GM21381 (cell line): ENCODE measurements around the gene OR52M1.
"Not testable (repeated sequence)": the region's sequence is repeated elsewhere in the genome, so short reads cannot be mapped to it uniquely, and the experiment has no call there.

Source experiments
- ATAC-seq: cut with Tn5 transposase; IDR thresholded peaks from one replicate; pipeline ENCODE4 v1.9.1; 2021; ENCODE audit warnings: mild to moderate bottlenecking, moderate library complexity; ENCODE audit not compliant: unreplicated experiment

Gene OR52M1

GRCh38 chr11:4544891-4545290 is at the start of gene OR52M1:
Gene OR52M1 (plus strand): TSS chr11:4545191. CDS start chr11:4545191, 0 bp downstream.
- ATAC-seq = no peak

GRCh38 chr11:4495487-4495886 is 49.5 kb upstream of the OR52M1 start:
- no peak for ATAC-seq

- ATAC-seq = no peak
Observed at GRCh38 chr11:4495986-4496385, 49.0 kb upstream of the OR52M1 start.

GRCh38 chr11:4496557-4497248 is 48.3 kb upstream of the OR52M1 start:
- ATAC-seq = no peak

GRCh38 chr11:4508886-4509285 is 36.1 kb upstream of the OR52M1 start:
- ATAC-seq = no peak

- no peak for ATAC-seq
Observed at GRCh38 chr11:4511282-4512245, 33.4 kb upstream of the OR52M1 start.

GRCh38 chr11:4514196-4514595 is 30.8 kb upstream of the OR52M1 start:
- no peak for ATAC-seq

- ATAC-seq = no peak
Observed at GRCh38 chr11:4522339-4522738, 22.7 kb upstream of the OR52M1 start.

GRCh38 chr11:4522752-4523151 is 22.2 kb upstream of the OR52M1 start:
- no peak for ATAC-seq

- ATAC-seq = no peak
Observed at GRCh38 chr11:4523666-4524065, 21.3 kb upstream of the OR52M1 start.

- no peak for ATAC-seq
Observed at GRCh38 chr11:4527926-4528325, 17.1 kb upstream of the OR52M1 start.

- not testable (repeated sequence) for ATAC-seq
Observed at GRCh38 chr11:4531686-4532085, 13.3 kb upstream of the OR52M1 start.

- peak; percentile 70 for ATAC-seq
Observed at GRCh38 chr11:4539603-4540219, 5.3 kb upstream of the OR52M1 start.

- no peak for ATAC-seq
Observed at GRCh38 chr11:4541071-4541470, 3.9 kb upstream of the OR52M1 start.

- ATAC-seq = no peak
Observed at GRCh38 chr11:4543561-4543960, 1.4 kb upstream of the OR52M1 start.

- no peak for ATAC-seq
Observed at GRCh38 chr11:4546878-4547277, 1.9 kb downstream of the OR52M1 start.

GRCh38 chr11:4547416-4547815 is 2.4 kb downstream of the OR52M1 start:
- ATAC-seq = no peak

GRCh38 chr11:4551346-4551979 is 6.5 kb downstream of the OR52M1 start:
- ATAC-seq = no peak

GRCh38 chr11:4559527-4560440 is 14.8 kb downstream of the OR52M1 start:
- no peak for ATAC-seq

GRCh38 chr11:4560467-4560866 is 15.5 kb downstream of the OR52M1 start:
- ATAC-seq = no peak
